PC-3 (cell line): ENCODE data around the gene RGS5.

Experiments used
- CTCF ChIP-seq: fragments of 300-600 bp; sonication (generic); conservative IDR thresholded peaks from 2 replicates; pipeline ENCODE4 v1.5.1; 2017; ENCODE audit warnings: antibody characterized with exemption, low read depth, mild to moderate bottlenecking, low read length
- EZH2 ChIP-seq: fragments of 300-600 bp; sonication (generic); IDR thresholded peaks from one replicate; pipeline ENCODE4 v1.6.1; 2017; ENCODE audit warnings: antibody characterized with exemption, mild to moderate bottlenecking, low read length; ENCODE audit not compliant: unreplicated experiment

- TF ChIP-seq CTCF (no peak), EZH2 (no peak)
These were observed 15.9 kb downstream of the RGS5 start for GRCh38 chr1:163186862-163187261.
